HUES64 (cell line): ENCODE results near the gene SLC3A2.
A peak's percentile ranks its signal among the peaks of the same experiment; 100 is the strongest.
"Not testable (repeated sequence)": the region's sequence is repeated elsewhere in the genome, so short reads cannot be mapped to it uniquely, and the experiment has no call there.

Source experiments
- H3K27ac ChIP-seq: 2 replicates; pipeline ENCODE4 v1.7.0; 2013; ENCODE audit warnings: low read depth, low read length, inconsistent platforms
- H3K27me3 ChIP-seq: 2 replicates; pipeline ENCODE4 v1.6.1; 2013; ENCODE audit warnings: mild to moderate bottlenecking, low read length; ENCODE audit not compliant: insufficient read depth
- H3K36me3 ChIP-seq: 2 replicates; pipeline ENCODE4 v1.6.1; 2013; ENCODE audit warnings: mild to moderate bottlenecking, low read length; ENCODE audit not compliant: insufficient read depth
- H3K4me1 ChIP-seq: 2 replicates; pipeline ENCODE4 v1.6.1; 2013; ENCODE audit warnings: mild to moderate bottlenecking, low read length, moderate library complexity; ENCODE audit not compliant: insufficient read depth
- H3K4me3 ChIP-seq: 2 replicates; pipeline ENCODE4 v1.5.1; 2013; ENCODE audit warnings: mild to moderate bottlenecking, low read length, moderate library complexity
- H3K9ac ChIP-seq: 2 replicates; pipeline ENCODE4 v1.6.1; 2013; ENCODE audit warnings: mild to moderate bottlenecking, low read depth, low read length
- H3K9me3 ChIP-seq: 2 replicates; pipeline ENCODE4 v1.6.1; 2013; ENCODE audit warnings: low read depth, low read length; ENCODE audit not compliant: insufficient read depth
- WGBS: fragments of 150-250, 120-280 bp; methylation state at CpG from one replicate; pipeline ENCODE4 v1.1.7; 2013; ENCODE audit warnings: missing lambda C conversion rate; 5-methylcytosine and 5-hydroxymethylcytosine counted together

Gene SLC3A2

GRCh38 chr11:62926680-62927455, 46.2 kb downstream of the SLC3A2 start:
- H3K4me1 ChIP-seq: peaks cover 12% of the 10 kb centered on the region
- H3K27me3 ChIP-seq: peaks cover 79% of the 10 kb centered on the region
- no peaks in the 10 kb centered on the region for H3K36me3 ChIP-seq
- no peak overlapping the region for H3K27ac ChIP-seq
- WGBS: 5% methylated on average over 47 of the region's 53 CpGs
- H3K4me3 ChIP-seq: peak overlapping the region; percentile 65
- no peaks in the 10 kb centered on the region for H3K9me3 ChIP-seq
- H3K9ac ChIP-seq: no peak overlapping the region

GRCh38 chr11:62928011-62928410, 47.3 kb downstream of the SLC3A2 start:
- Histone ChIP-seq H3K9ac (no peak overlapping the region), H3K4me3 (no peak overlapping the region), H3K9me3 (no peaks in the 10 kb centered on the region), H3K4me1 (peaks cover 14% of the 10 kb centered on the region), H3K27ac (no peak overlapping the region), H3K36me3 (no peaks in the 10 kb centered on the region), H3K27me3 (peaks cover 68% of the 10 kb centered on the region)
- WGBS: 34% methylated on average over 13 of the region's 13 CpGs

- Histone ChIP-seq H3K9me3 (no peaks in the 10 kb centered on the region), H3K27ac (no peak overlapping the region), H3K4me3 (no peak overlapping the region), H3K9ac (no peak overlapping the region), H3K36me3 (no peaks in the 10 kb centered on the region), H3K4me1 (peaks cover 14% of the 10 kb centered on the region), H3K27me3 (peaks cover 47% of the 10 kb centered on the region)
- 88% methylated on average over 3 of the region's 4 CpGs for WGBS
Measured at GRCh38 chr11:62930157-62930556, 49.5 kb downstream of the SLC3A2 start.

- Histone ChIP-seq H3K9ac (no peak overlapping the region), H3K4me1 (peaks cover 14% of the 10 kb centered on the region), H3K4me3 (no peak overlapping the region), H3K27me3 (peaks cover 42% of the 10 kb centered on the region), H3K9me3 (no peaks in the 10 kb centered on the region), H3K27ac (no peak overlapping the region), H3K36me3 (no peaks in the 10 kb centered on the region)
- 91% methylated on average over 1 of the region's 1 CpG for WGBS
Measured at GRCh38 chr11:62930666-62931065, 50.0 kb downstream of the SLC3A2 start.

GRCh38 chr11:62931499-62932278, 51.0 kb downstream of the SLC3A2 start:
- Histone ChIP-seq H3K9ac (no peak overlapping the region), H3K27ac (peak overlapping the region; percentile 13; the same call in 1 of the 2 replicates), H3K9me3 (no peaks in the 10 kb centered on the region), H3K36me3 (no peaks in the 10 kb centered on the region), H3K27me3 (peaks cover 32% of the 10 kb centered on the region), H3K4me3 (no peak overlapping the region), H3K4me1 (peaks cover 14% of the 10 kb centered on the region)
- WGBS: 29% methylated on average over 8 of the region's 8 CpGs

- H3K9ac ChIP-seq: no peak overlapping the region
- no peak overlapping the region for H3K27ac ChIP-seq
- H3K4me3 ChIP-seq: no peak overlapping the region
- H3K4me1 ChIP-seq: peaks cover 5% of the 10 kb centered on the region; the same call in 1 of the 2 replicates
- 0 out of 2 replicates have a peak, but pooled peaks cover 3% of the 10 kb centered on the region for H3K9me3 ChIP-seq
- WGBS: 86% methylated on average over 13 of the region's 13 CpGs
- H3K27me3 ChIP-seq: peaks cover 16% of the 10 kb centered on the region
- H3K36me3 ChIP-seq: no peaks in the 10 kb centered on the region
Measured at GRCh38 chr11:62933285-62933684, 52.6 kb downstream of the SLC3A2 start.

GRCh38 chr11:62933750-62934495, 53.2 kb downstream of the SLC3A2 start:
- Histone ChIP-seq H3K27me3 (peaks cover 9% of the 10 kb centered on the region), H3K9ac (no peak overlapping the region), H3K4me3 (no peak overlapping the region), H3K27ac (no peak overlapping the region), H3K9me3 (0 out of 2 replicates have a peak, but pooled peaks cover 3% of the 10 kb centered on the region), H3K4me1 (peaks cover 5% of the 10 kb centered on the region; the same call in 1 of the 2 replicates), H3K36me3 (no peaks in the 10 kb centered on the region)
- 95% methylated on average over 5 of the region's 5 CpGs for WGBS

- no peak overlapping the region for H3K9ac ChIP-seq
- no peaks in the 10 kb centered on the region for H3K36me3 ChIP-seq
- WGBS: no CpG with 5 or more reads among the region's 1 CpG
- no peak overlapping the region for H3K27ac ChIP-seq
- no peak overlapping the region for H3K4me3 ChIP-seq
- H3K27me3 ChIP-seq: peaks cover 4% of the 10 kb centered on the region; the same call in 1 of the 2 replicates
- 0 out of 2 replicates have a peak, but pooled peaks cover 3% of the 10 kb centered on the region for H3K9me3 ChIP-seq
- H3K4me1 ChIP-seq: peaks cover 5% of the 10 kb centered on the region; the same call in 1 of the 2 replicates
Measured at GRCh38 chr11:62934496-62934785, 53.7 kb downstream of the SLC3A2 start.

GRCh38 chr11:62937528-62937927, 56.8 kb downstream of the SLC3A2 start:
- H3K4me1 ChIP-seq, H3K9me3 ChIP-seq, H3K4me3 ChIP-seq, H3K9ac ChIP-seq, H3K27me3 ChIP-seq, H3K27ac ChIP-seq, H3K36me3 ChIP-seq: not testable (repeated sequence)
- WGBS: 91% methylated on average over 2 of the region's 2 CpGs
